Measurements from ENCODE around the gene CASK. TPM values are rescaled to one million over a fixed set of nuclear protein-coding genes. Genes with fewer than 3 reads are reported as not detected.

The CASK gene
- total RNA-seq, 1 donor from 2014 or later, result 41.0 TPM

- H3K27ac ChIP-seq, result no peak overlapping the region
- no peak for DNase-seq (ENCODE audit: extremely low spot score in 2 of 2)
- H3K4me3 ChIP-seq, result no peak overlapping the region
- no peaks in the 10 kb centered on the region for H3K9me3 ChIP-seq
- no peaks in the 10 kb centered on the region for H3K4me1 ChIP-seq
- H3K36me3 ChIP-seq, result no peaks in the 10 kb centered on the region
- no peaks in the 10 kb centered on the region for H3K27me3 ChIP-seq
- intact Hi-C loops (cut with DNase I), result no loop called here
- TF ChIP-seq POLR2AphosphoS5 (IDR thresholded peaks at IDR 0.05; ENCODE audit: insufficient read depth in 1 of 2, low read depth in 1 of 2), result no peak
- TF ChIP-seq, protein P1, sequence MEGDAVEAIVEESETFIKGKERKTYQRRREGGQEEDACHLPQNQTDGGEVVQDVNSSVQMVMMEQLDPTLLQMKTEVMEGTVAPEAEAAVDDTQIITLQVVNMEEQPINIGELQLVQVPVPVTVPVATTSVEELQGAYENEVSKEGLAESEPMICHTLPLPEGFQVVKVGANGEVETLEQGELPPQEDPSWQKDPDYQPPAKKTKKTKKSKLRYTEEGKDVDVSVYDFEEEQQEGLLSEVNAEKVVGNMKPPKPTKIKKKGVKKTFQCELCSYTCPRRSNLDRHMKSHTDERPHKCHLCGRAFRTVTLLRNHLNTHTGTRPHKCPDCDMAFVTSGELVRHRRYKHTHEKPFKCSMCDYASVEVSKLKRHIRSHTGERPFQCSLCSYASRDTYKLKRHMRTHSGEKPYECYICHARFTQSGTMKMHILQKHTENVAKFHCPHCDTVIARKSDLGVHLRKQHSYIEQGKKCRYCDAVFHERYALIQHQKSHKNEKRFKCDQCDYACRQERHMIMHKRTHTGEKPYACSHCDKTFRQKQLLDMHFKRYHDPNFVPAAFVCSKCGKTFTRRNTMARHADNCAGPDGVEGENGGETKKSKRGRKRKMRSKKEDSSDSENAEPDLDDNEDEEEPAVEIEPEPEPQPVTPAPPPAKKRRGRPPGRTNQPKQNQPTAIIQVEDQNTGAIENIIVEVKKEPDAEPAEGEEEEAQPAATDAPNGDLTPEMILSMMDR (IDR thresholded peaks at IDR 0.05), result no peak
- TF ChIP-seq POLR2A (IDR thresholded peaks at IDR 0.05), result no peak
These were observed 320.5 kb downstream of the CASK start for GRCh38 chrX:41602816-41603345.

DNA sequence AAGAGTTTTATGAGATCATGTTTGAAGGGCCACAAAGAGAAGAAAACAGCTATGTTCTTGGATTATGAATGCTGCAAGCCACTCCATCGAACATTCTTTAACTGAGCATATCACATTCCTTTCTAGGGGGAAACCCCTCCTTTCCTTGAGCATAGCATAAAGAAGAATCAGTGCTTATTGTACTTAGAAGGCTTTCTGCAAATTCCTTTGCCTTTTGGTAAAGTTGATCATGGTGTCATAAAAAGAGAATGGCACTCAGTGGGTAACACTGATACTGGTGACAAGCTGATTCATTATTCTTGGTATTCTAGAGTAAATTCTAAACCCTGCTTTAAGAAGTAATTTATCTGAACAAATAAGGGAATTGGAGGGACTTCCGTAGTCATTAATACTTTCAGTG lies 323.1 kb downstream of the CASK start:
- no peak for DNase-seq (ENCODE audit: extremely low spot score in 2 of 2)
- Histone ChIP-seq H3K36me3 (no peaks in the 10 kb centered on the region), H3K4me1 (no peaks in the 10 kb centered on the region), H3K27me3 (no peaks in the 10 kb centered on the region), H3K27ac (no peak overlapping the region), H3K4me3 (no peak overlapping the region), H3K9me3 (no peaks in the 10 kb centered on the region)
- intact Hi-C loops (cut with DNase I), result no loop called here
- TF ChIP-seq POLR2AphosphoS5 (IDR thresholded peaks at IDR 0.05; ENCODE audit: insufficient read depth in 1 of 2, low read depth in 1 of 2), result no peak
- no peak for TF ChIP-seq POLR2A (IDR thresholded peaks at IDR 0.05)
- TF ChIP-seq, protein P1 (IDR thresholded peaks at IDR 0.05), result no peak

- intact Hi-C loops (cut with DNase I), result no loop called here
These were observed 323.8 kb downstream of the CASK start for GRCh38 chrX:41599507-41599906.

GRCh38 chrX:41596596-41596995 lies 326.8 kb downstream of the CASK start:
- TF ChIP-seq POLR2AphosphoS5 (IDR thresholded peaks at IDR 0.05; ENCODE audit: insufficient read depth in 1 of 2, low read depth in 1 of 2) (no peak), POLR2A (IDR thresholded peaks at IDR 0.05) (no peak)
- TF ChIP-seq, protein P1 (IDR thresholded peaks at IDR 0.05), result no peak
- H3K4me3 ChIP-seq, result no peak overlapping the region
- H3K4me1 ChIP-seq, result no peaks in the 10 kb centered on the region
- no peak for DNase-seq (ENCODE audit: extremely low spot score in 2 of 2)
- H3K27me3 ChIP-seq, result no peaks in the 10 kb centered on the region
- H3K36me3 ChIP-seq, result no peaks in the 10 kb centered on the region
- no peak overlapping the region for H3K27ac ChIP-seq
- no peaks in the 10 kb centered on the region for H3K9me3 ChIP-seq
- intact Hi-C loops (cut with DNase I), result no loop called here

More at GRCh38 chrX:41599507-41599906, 323.8 kb downstream of the CASK start:
- no peaks in the 10 kb centered on the region for H3K4me1 ChIP-seq
- no peaks in the 10 kb centered on the region for H3K27me3 ChIP-seq
- H3K4me3 ChIP-seq, result no peak overlapping the region
- H3K27ac ChIP-seq, result no peak overlapping the region
- no peak for TF ChIP-seq POLR2A (IDR thresholded peaks at IDR 0.05)
- TF ChIP-seq, protein P1 (IDR thresholded peaks at IDR 0.05), result no peak
- no peak for TF ChIP-seq POLR2AphosphoS5 (IDR thresholded peaks at IDR 0.05; ENCODE audit: insufficient read depth in 1 of 2, low read depth in 1 of 2)
- DNase-seq (ENCODE audit: extremely low spot score in 2 of 2), result no peak
- H3K9me3 ChIP-seq, result no peaks in the 10 kb centered on the region
- H3K36me3 ChIP-seq, result no peaks in the 10 kb centered on the region

DNA sequence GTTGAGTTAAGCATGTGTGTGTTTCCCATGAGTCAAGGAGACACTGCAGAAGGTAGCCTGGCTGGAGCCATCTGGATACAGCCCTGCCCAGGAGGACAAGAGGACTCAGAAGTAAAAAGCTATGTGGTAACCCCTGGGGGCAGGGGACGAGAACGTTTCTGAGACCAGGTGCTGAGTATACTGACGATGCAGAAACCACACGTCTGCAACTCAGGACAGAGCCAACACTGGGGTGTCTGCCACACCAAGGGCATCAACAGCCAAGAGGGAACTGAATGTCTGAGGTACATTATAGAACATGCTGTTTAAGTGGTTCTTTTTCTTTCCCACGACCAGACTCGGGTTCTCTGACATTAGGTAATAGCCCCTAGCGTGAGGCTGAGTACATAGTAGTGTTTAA lies 328.7 kb downstream of the CASK start:
- Histone ChIP-seq H3K36me3 (no peaks in the 10 kb centered on the region), H3K4me1 (no peaks in the 10 kb centered on the region), H3K9me3 (no peaks in the 10 kb centered on the region), H3K27me3 (no peaks in the 10 kb centered on the region), H3K27ac (no peak overlapping the region), H3K4me3 (no peak overlapping the region)
- intact Hi-C loops (cut with DNase I), result no loop called here
- no peak for DNase-seq (ENCODE audit: extremely low spot score in 2 of 2)
- TF ChIP-seq, protein P1 (IDR thresholded peaks at IDR 0.05), result no peak
- TF ChIP-seq POLR2A (IDR thresholded peaks at IDR 0.05) (no peak), POLR2AphosphoS5 (IDR thresholded peaks at IDR 0.05; ENCODE audit: insufficient read depth in 1 of 2, low read depth in 1 of 2) (no peak)
